Stomach smooth muscle (tissue), 2 donors: Measurements from ENCODE around the gene FHIT.

ENCODE experiments used
- H3K27ac ChIP-seq: one replicate; pipeline ENCODE4 v1.7.0; 2013; ENCODE audit warnings: mild to moderate bottlenecking, low read length, inconsistent platforms
- H3K27me3 ChIP-seq, 2 donors: one replicate each; pipeline ENCODE4 v1.7.0; 2013; ENCODE audit warnings: low read length in 2 of 2; ENCODE audit not compliant: insufficient read depth in 2 of 2, control insufficient read depth in 1 of 2
- H3K36me3 ChIP-seq, 2 donors: one replicate each; pipeline ENCODE4 v1.7.0; 2013; ENCODE audit warnings: low read length in 2 of 2; ENCODE audit not compliant: control insufficient read depth in 2 of 2, insufficient read depth in 2 of 2
- H3K4me1 ChIP-seq: one replicate; pipeline ENCODE4 v1.7.0; 2013; ENCODE audit warnings: low read length; ENCODE audit not compliant: control insufficient read depth, insufficient read depth
- H3K4me3 ChIP-seq, 2 donors: one replicate each; pipeline ENCODE4 v1.7.0; 2013; ENCODE audit warnings: low read length in 2 of 2
- H3K9ac ChIP-seq, 2 donors: one replicate each; pipeline ENCODE4 v1.7.0; 2013; ENCODE audit warnings: low read length in 2 of 2, mild to moderate bottlenecking in 1 of 2
- H3K9me3 ChIP-seq, 2 donors: one replicate each; pipeline ENCODE4 v1.7.0; 2013; ENCODE audit warnings: low read length in 2 of 2; ENCODE audit not compliant: control insufficient read depth in 2 of 2
- donor health status: healthy.
- donor health status: Pancreatic carcinoma.

FHIT gene

GRCh38 chr3:59845386-59845785 lies 1405.9 kb downstream of the FHIT start:
- Histone ChIP-seq H3K36me3 (no peaks in the 10 kb centered on the region), H3K27ac (no peak overlapping the region), H3K9ac (no peak overlapping the region)

GRCh38 chr3:59843821-59844220 lies 1407.4 kb downstream of the FHIT start:
- H3K36me3 ChIP-seq, result no peaks in the 10 kb centered on the region
- H3K4me1 ChIP-seq, result no peaks in the 10 kb centered on the region
- H3K4me3 ChIP-seq, result no peak overlapping the region
- no peak overlapping the region for H3K9ac ChIP-seq
- H3K9me3 ChIP-seq, result no peaks in the 10 kb centered on the region
- no peak overlapping the region for H3K27ac ChIP-seq
- H3K27me3 ChIP-seq, result no peaks in the 10 kb centered on the region

More at GRCh38 chr3:59845386-59845785, 1405.9 kb downstream of the FHIT start:
- Histone ChIP-seq H3K9me3 (no peaks in the 10 kb centered on the region), H3K4me1 (no peaks in the 10 kb centered on the region), H3K4me3 (no peak overlapping the region), H3K27me3 (no peaks in the 10 kb centered on the region)

GRCh38 chr3:59839810-59840515 lies 1411.3 kb downstream of the FHIT start:
- Histone ChIP-seq H3K4me3 (no peak overlapping the region), H3K27ac (no peak overlapping the region), H3K4me1 (no peaks in the 10 kb centered on the region), H3K27me3 (no peaks in the 10 kb centered on the region), H3K36me3 (no peaks in the 10 kb centered on the region), H3K9me3 (no peaks in the 10 kb centered on the region), H3K9ac (no peak overlapping the region)

- H3K36me3 ChIP-seq, result no peaks in the 10 kb centered on the region
- no peaks in the 10 kb centered on the region for H3K27me3 ChIP-seq
- no peak overlapping the region for H3K9ac ChIP-seq
- no peak overlapping the region for H3K27ac ChIP-seq
- H3K4me1 ChIP-seq, result no peaks in the 10 kb centered on the region
- no peaks in the 10 kb centered on the region for H3K9me3 ChIP-seq
- H3K4me3 ChIP-seq, result no peak overlapping the region
Observed at GRCh38 chr3:59839283-59839682, 1412.0 kb downstream of the FHIT start.

GRCh38 chr3:59836531-59836930 lies 1414.7 kb downstream of the FHIT start:
- Histone ChIP-seq H3K4me1 (no peaks in the 10 kb centered on the region), H3K9ac (no peak overlapping the region), H3K27ac (no peak overlapping the region), H3K9me3 (no peaks in the 10 kb centered on the region), H3K36me3 (no peaks in the 10 kb centered on the region), H3K27me3 (no peaks in the 10 kb centered on the region), H3K4me3 (no peak overlapping the region)

- H3K4me3 ChIP-seq, result no peak overlapping the region
- no peak overlapping the region for H3K9ac ChIP-seq
- no peak overlapping the region for H3K27ac ChIP-seq
- no peaks in the 10 kb centered on the region for H3K36me3 ChIP-seq
- no peaks in the 10 kb centered on the region for H3K4me1 ChIP-seq
- H3K27me3 ChIP-seq, result no peaks in the 10 kb centered on the region
- H3K9me3 ChIP-seq, result no peaks in the 10 kb centered on the region
Observed at GRCh38 chr3:59832702-59833101, 1418.5 kb downstream of the FHIT start.

GRCh38 chr3:59832241-59832640 lies 1419.0 kb downstream of the FHIT start:
- H3K9me3 ChIP-seq, result no peaks in the 10 kb centered on the region
- H3K4me3 ChIP-seq, result no peak overlapping the region
- no peak overlapping the region for H3K27ac ChIP-seq
- no peaks in the 10 kb centered on the region for H3K36me3 ChIP-seq
- H3K27me3 ChIP-seq, result no peaks in the 10 kb centered on the region
- no peaks in the 10 kb centered on the region for H3K4me1 ChIP-seq
- H3K9ac ChIP-seq, result no peak overlapping the region

- Histone ChIP-seq H3K27ac (no peak overlapping the region), H3K9ac (no peak overlapping the region), H3K4me3 (no peak overlapping the region), H3K27me3 (no peaks in the 10 kb centered on the region), H3K9me3 (no peaks in the 10 kb centered on the region), H3K36me3 (no peaks in the 10 kb centered on the region), H3K4me1 (no peaks in the 10 kb centered on the region)
Observed at GRCh38 chr3:59831394-59831793, 1419.9 kb downstream of the FHIT start.

- no peak overlapping the region for H3K4me3 ChIP-seq
- no peaks in the 10 kb centered on the region for H3K9me3 ChIP-seq
- H3K9ac ChIP-seq, result no peak overlapping the region
- H3K27me3 ChIP-seq, result no peaks in the 10 kb centered on the region
- no peak overlapping the region for H3K27ac ChIP-seq
- no peaks in the 10 kb centered on the region for H3K36me3 ChIP-seq
- no peaks in the 10 kb centered on the region for H3K4me1 ChIP-seq
Observed at GRCh38 chr3:59829527-59829926, 1421.7 kb downstream of the FHIT start.

- H3K27ac ChIP-seq, result no peak overlapping the region
- H3K36me3 ChIP-seq, result no peaks in the 10 kb centered on the region
- H3K27me3 ChIP-seq, result no peaks in the 10 kb centered on the region
- H3K9ac ChIP-seq, result no peak overlapping the region
- H3K9me3 ChIP-seq, result no peaks in the 10 kb centered on the region
- H3K4me3 ChIP-seq, result no peak overlapping the region
- H3K4me1 ChIP-seq, result no peaks in the 10 kb centered on the region
Observed at GRCh38 chr3:59824876-59825275, 1426.4 kb downstream of the FHIT start.

GRCh38 chr3:59821274-59821673 lies 1430.0 kb downstream of the FHIT start:
- Histone ChIP-seq H3K4me1 (peaks cover 6% of the 10 kb centered on the region), H3K9me3 (no peaks in the 10 kb centered on the region), H3K4me3 (no peak overlapping the region), H3K9ac (no peak overlapping the region), H3K36me3 (no peaks in the 10 kb centered on the region), H3K27me3 (no peaks in the 10 kb centered on the region), H3K27ac (no peak overlapping the region)
